SU-DHL-6 (cell line): Measurements from ENCODE around the gene KAZN.

Source experiments
- H2AFZ ChIP-seq: fragments of 200-600 bp; sonication (generic); 2 replicates; pipeline ENCODE4 v1.6.1; 2014; ENCODE audit warnings: low read depth, mild to moderate bottlenecking, moderate library complexity, mixed read lengths, antibody characterized with exemption, low read length; ENCODE audit not compliant: severe bottlenecking
- H3F3A ChIP-seq: fragments of 200-600 bp; shearing (Covaris generic); 2 replicates; pipeline ENCODE4 v1.6.0; 2016; ENCODE audit warnings: antibody characterized with exemption, mild to moderate bottlenecking; ENCODE audit not compliant: insufficient read depth
- H3K27ac ChIP-seq: fragments of 200-600 bp; sonication (generic); 2 replicates; pipeline ENCODE4 v1.5.1; 2016; ENCODE audit warnings: low read depth, mild to moderate bottlenecking, low read length, moderate library complexity, mixed read lengths
- H3K27me3 ChIP-seq: fragments of 200-600 bp; sonication (generic), shearing (Covaris generic); 2 replicates; pipeline ENCODE4 v1.6.0; 2014; ENCODE audit warnings: mild to moderate bottlenecking, low read length
- H3K36me3 ChIP-seq: fragments of 200-600 bp; sonication (generic); 2 replicates; pipeline ENCODE4 v1.6.1; 2014; ENCODE audit warnings: mild to moderate bottlenecking, low read length, mixed read lengths
- H3K4me2 ChIP-seq: fragments of 300-600, 200-600 bp; shearing (Covaris generic), sonication (generic); 2 replicates; pipeline ENCODE4 v1.6.0; 2014; ENCODE audit warnings: low read length, low read depth, mild to moderate bottlenecking; ENCODE audit not compliant: poor library complexity, severe bottlenecking
- H3K4me3 ChIP-seq: fragments of 200-600 bp; sonication (generic); 2 replicates; pipeline ENCODE4 v1.5.1; 2014; ENCODE audit warnings: antibody characterized with exemption, low read length, mild to moderate bottlenecking, mixed read lengths; ENCODE audit not compliant: insufficient read depth, poor library complexity, severe bottlenecking
- H3K79me2 ChIP-seq: fragments of 200-600 bp; sonication (generic); 2 replicates; pipeline ENCODE4 v1.6.1; 2014; ENCODE audit warnings: mild to moderate bottlenecking, low read length, moderate library complexity; ENCODE audit not compliant: insufficient read depth
- H3K9ac ChIP-seq: fragments of 200-600 bp; sonication (generic); 2 replicates; pipeline ENCODE4 v1.7.0; 2014; ENCODE audit warnings: mild to moderate bottlenecking, low read length
- H3K9me2 ChIP-seq: fragments of 200-600 bp; sonication (generic); replicated peaks from 2 replicates; pipeline ENCODE4 v1.6.1; 2014; ENCODE audit warnings: low read length; ENCODE audit not compliant: insufficient read depth
- H3K9me3 ChIP-seq: fragments of 200-600 bp; sonication (generic); 2 replicates; pipeline ENCODE4 v1.6.1; 2014; ENCODE audit warnings: low read length, mixed read lengths; ENCODE audit not compliant: insufficient read depth
- H4K20me1 ChIP-seq: fragments of 200-600 bp; sonication (generic); 2 replicates; pipeline ENCODE4 v1.6.1; 2014; ENCODE audit warnings: low read depth, mild to moderate bottlenecking, antibody characterized with exemption, low read length, moderate library complexity, mixed read lengths
- CTCF ChIP-seq: fragments of 200-600 bp; sonication (generic); IDR thresholded peaks from one replicate; pipeline ENCODE4 v1.5.1; 2017; ENCODE audit warnings: antibody characterized with exemption, mild to moderate bottlenecking, low read length, moderate library complexity; ENCODE audit not compliant: insufficient read depth, poor library complexity, severe bottlenecking
- EZH2phosphoT487 ChIP-seq: fragments of 200-600 bp; sonication (generic), shearing (Covaris generic); conservative IDR thresholded peaks from 2 replicates; pipeline ENCODE4 v1.6.1; 2018; ENCODE audit warnings: mild to moderate bottlenecking, antibody characterized with exemption, low read length, moderate library complexity, mixed read lengths

The KAZN gene

GRCh38 chr1:14987829-14988603, 389.5 kb downstream of the KAZN start:
- no peak overlapping the region for H3K4me3 ChIP-seq
- no peaks in the 10 kb centered on the region for H3K9me2 ChIP-seq
- TF ChIP-seq EZH2phosphoT487, result no peak
- no peak for TF ChIP-seq CTCF
- no peak overlapping the region for H3K27ac ChIP-seq
- no peak overlapping the region for H2AFZ ChIP-seq
- no peaks in the 10 kb centered on the region for H3K36me3 ChIP-seq
- no peak overlapping the region for H3K9ac ChIP-seq
- H3K4me2 ChIP-seq, result no peak overlapping the region
- H3K79me2 ChIP-seq, result no peaks in the 10 kb centered on the region
- H4K20me1 ChIP-seq, result no peaks in the 10 kb centered on the region
- no peaks in the 10 kb centered on the region for H3K27me3 ChIP-seq
- H3F3A ChIP-seq, result no peaks in the 10 kb centered on the region
- no peaks in the 10 kb centered on the region for H3K9me3 ChIP-seq

- Histone ChIP-seq H3F3A (no peaks in the 10 kb centered on the region), H3K4me2 (no peak overlapping the region), H3K9ac (no peak overlapping the region), H3K27me3 (no peaks in the 10 kb centered on the region), H3K9me3 (no peaks in the 10 kb centered on the region), H3K27ac (no peak overlapping the region), H3K36me3 (no peaks in the 10 kb centered on the region), H3K9me2 (no peaks in the 10 kb centered on the region), H4K20me1 (no peaks in the 10 kb centered on the region), H3K79me2 (no peaks in the 10 kb centered on the region), H3K4me3 (no peak overlapping the region), H2AFZ (no peak overlapping the region)
- TF ChIP-seq CTCF (no peak), EZH2phosphoT487 (no peak)
Observed at GRCh38 chr1:14988636-14989035, 390.2 kb downstream of the KAZN start.

- Histone ChIP-seq H3K79me2 (no peaks in the 10 kb centered on the region), H3K36me3 (no peaks in the 10 kb centered on the region), H4K20me1 (no peaks in the 10 kb centered on the region), H3K9ac (no peak overlapping the region), H3K27me3 (no peaks in the 10 kb centered on the region), H3K9me2 (no peaks in the 10 kb centered on the region), H2AFZ (no peak overlapping the region), H3K4me3 (no peak overlapping the region), H3K27ac (no peak overlapping the region), H3F3A (no peaks in the 10 kb centered on the region), H3K4me2 (no peak overlapping the region), H3K9me3 (no peaks in the 10 kb centered on the region)
- TF ChIP-seq EZH2phosphoT487, result no peak
- TF ChIP-seq CTCF, result no peak
Observed at GRCh38 chr1:14989931-14990728, 391.6 kb downstream of the KAZN start.
